ENCODE data around the gene RSPH3. TPM values are rescaled to one million over a fixed set of nuclear protein-coding genes. Genes with fewer than 3 reads are reported as not detected.

The RSPH3 gene
- polyA plus RNA-seq, 1 of the 3 experiments (the other 2 are of a cell fraction) = 2.1 TPM

DNA sequence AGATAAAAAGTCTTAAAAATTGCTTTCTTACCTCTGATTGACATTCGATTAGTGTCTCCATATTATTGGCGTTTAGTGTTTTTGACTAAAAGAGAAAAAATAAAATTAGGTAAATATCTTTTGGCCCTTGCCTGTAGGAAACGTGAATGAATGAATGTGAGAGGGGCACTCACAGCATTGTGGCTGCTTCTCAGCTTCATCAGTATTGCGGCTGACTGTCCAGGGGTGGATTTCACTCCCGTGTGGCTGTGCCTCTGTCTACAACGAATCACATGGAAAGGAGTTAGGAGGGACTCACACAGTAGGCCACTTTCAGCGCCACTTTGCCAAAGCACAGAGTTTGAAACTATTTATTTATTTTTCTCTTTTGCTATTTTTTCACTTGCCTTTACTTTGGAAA is 43.9 kb upstream of the RSPH3 start:
- POLR2A ChIA-PET = no interaction called here
- Histone ChIP-seq H3K4me2 (no peak overlapping the region), H4K20me1 (ENCODE audit: insufficient read depth) (no peaks in the 10 kb centered on the region), H3K4me1 (ENCODE audit: control insufficient read depth in 1 of 2, insufficient read depth in 2 of 2, low read depth in 1 of 2, low read length in 1 of 2) (peaks cover 0 to 2% of the 10 kb centered on the region in 2 experiments; a peak in 1 of 4 replicates), H3K9ac (no peak overlapping the region), H3K9me3 (no peaks in the 10 kb centered on the region), H3K27me3 (ENCODE audit: insufficient read depth) (peaks cover 53% of the 10 kb centered on the region), H3K4me3 (ENCODE audit: low read depth in 2 of 2, low read length in 1 of 2) (no peak overlapping the region), H3K27ac (ENCODE audit: low read depth in 2 of 2, low read length in 1 of 2) (no peak overlapping the region), H3K36me3 (replicated peaks in 1 of 2; ENCODE audit: control insufficient read depth in 1 of 2, insufficient read depth in 2 of 2, low read length in 1 of 2) (no peaks in the 10 kb centered on the region), H3F3A (replicated peaks; ENCODE audit: insufficient read depth) (no peaks in the 10 kb centered on the region), H3K79me2 (ENCODE audit: insufficient read depth) (no peaks in the 10 kb centered on the region), H3K9me2 (no peaks in the 10 kb centered on the region), H2AFZ (ENCODE audit: low read depth) (no peak overlapping the region)
- DNase-seq = no peak
- WGBS (ENCODE audit: low lambda C conversion rate) = 35% methylated on average over 7 of the region's 7 CpGs
- TF ChIP-seq ELF1 (IDR thresholded peaks at IDR 0.05) = no peak
- no peak for TF ChIP-seq CTCF (IDR thresholded peaks at IDR 0.05)
- TF ChIP-seq, protein P1, sequence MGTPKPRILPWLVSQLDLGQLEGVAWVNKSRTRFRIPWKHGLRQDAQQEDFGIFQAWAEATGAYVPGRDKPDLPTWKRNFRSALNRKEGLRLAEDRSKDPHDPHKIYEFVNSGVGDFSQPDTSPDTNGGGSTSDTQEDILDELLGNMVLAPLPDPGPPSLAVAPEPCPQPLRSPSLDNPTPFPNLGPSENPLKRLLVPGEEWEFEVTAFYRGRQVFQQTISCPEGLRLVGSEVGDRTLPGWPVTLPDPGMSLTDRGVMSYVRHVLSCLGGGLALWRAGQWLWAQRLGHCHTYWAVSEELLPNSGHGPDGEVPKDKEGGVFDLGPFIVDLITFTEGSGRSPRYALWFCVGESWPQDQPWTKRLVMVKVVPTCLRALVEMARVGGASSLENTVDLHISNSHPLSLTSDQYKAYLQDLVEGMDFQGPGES (IDR thresholded peaks at IDR 0.05; ENCODE audit: low read depth, low read length) = no peak
- no peak for TF ChIP-seq FOSL2 (IDR thresholded peaks at IDR 0.05; ENCODE audit: borderline replicate concordance, low read depth)
- TF ChIP-seq EP300 (IDR thresholded peaks at IDR 0.05; ENCODE audit: borderline replicate concordance in 1 of 2, low read depth in 1 of 2, low read length in 1 of 2) = no peak
- no peak for TF ChIP-seq NFIC (IDR thresholded peaks at IDR 0.05; ENCODE audit: borderline replicate concordance)
- CTCF ChIA-PET = interaction anchor here (0.8 to 10.7 kb wide), 9 partner anchors 8 to 91 kb away, joined by 3 to 152 read pairs (median 4); no protein-coding TSS in a partner anchor

DNA sequence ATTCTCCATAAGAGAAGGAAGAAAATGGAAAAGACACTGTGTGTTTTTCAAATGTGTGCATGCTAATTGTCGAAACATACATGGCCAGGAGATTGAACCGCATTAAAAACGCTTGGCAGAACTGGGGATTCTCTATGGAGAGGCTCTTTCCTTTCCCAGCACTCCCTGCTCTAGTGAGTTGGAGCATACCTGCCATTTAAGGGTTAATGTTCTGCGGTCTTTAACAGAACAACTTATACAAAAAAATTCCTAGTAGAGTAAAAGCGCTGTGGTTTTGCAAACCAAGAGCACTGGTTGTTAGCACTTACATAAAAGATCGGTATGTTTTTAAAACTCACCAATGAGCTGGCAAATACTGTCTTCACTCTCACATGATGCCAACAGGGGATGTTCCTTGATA is 43.2 kb upstream of the RSPH3 start:
- no peak overlapping the region for H3K27ac ChIP-seq (ENCODE audit: low read depth in 2 of 2, low read length in 1 of 2)
- ChIA-PET CTCF (interaction anchor here (0.6 to 10.7 kb wide), 30 partner anchors 9 to 612 kb away, joined by 3 to 152 read pairs (median 4); no protein-coding TSS in a partner anchor), POLR2A (no interaction called here)
- H3K36me3 ChIP-seq (replicated peaks in 1 of 2; ENCODE audit: control insufficient read depth in 1 of 2, insufficient read depth in 2 of 2, low read length in 1 of 2) = no peaks in the 10 kb centered on the region
- H3K4me1 ChIP-seq (ENCODE audit: control insufficient read depth in 1 of 2, insufficient read depth in 2 of 2, low read depth in 1 of 2, low read length in 1 of 2) = peaks cover 0 to 2% of the 10 kb centered on the region in 2 experiments; a peak in 1 of 4 replicates
- H3K9me3 ChIP-seq = no peaks in the 10 kb centered on the region
- no peaks in the 10 kb centered on the region for H3F3A ChIP-seq (replicated peaks; ENCODE audit: insufficient read depth)
- H3K4me2 ChIP-seq = no peak overlapping the region
- H3K9ac ChIP-seq = no peak overlapping the region
- no peaks in the 10 kb centered on the region for H3K79me2 ChIP-seq (ENCODE audit: insufficient read depth)
- H3K27me3 ChIP-seq (ENCODE audit: insufficient read depth) = peaks cover 46% of the 10 kb centered on the region
- no peaks in the 10 kb centered on the region for H4K20me1 ChIP-seq (ENCODE audit: insufficient read depth)
- no peak overlapping the region for H3K4me3 ChIP-seq (ENCODE audit: low read depth in 2 of 2, low read length in 1 of 2)
- WGBS (ENCODE audit: low lambda C conversion rate) = 54% methylated on average over 6 of the region's 6 CpGs
- no peak for TF ChIP-seq MEF2A (IDR thresholded peaks at IDR 0.05; ENCODE audit: borderline replicate concordance, low read depth)
- no peak for TF ChIP-seq FOXJ3 (CRISPR knock-in tag; IDR thresholded peaks at IDR 0.05)
- no peak for TF ChIP-seq RXRA (IDR thresholded peaks at IDR 0.05; ENCODE audit: borderline replicate concordance, low read depth)
- no peak for TF ChIP-seq NRF1 (IDR thresholded peaks at IDR 0.05; ENCODE audit: low read depth, low read length)
- TF ChIP-seq POLR2AphosphoS5 (IDR thresholded peaks at IDR 0.05; ENCODE audit: low read depth, low read length) = no peak
- no peak for TF ChIP-seq FOXM1 (IDR thresholded peaks at IDR 0.05; ENCODE audit: low read depth)
- TF ChIP-seq FOSL2 (IDR thresholded peaks at IDR 0.05; ENCODE audit: borderline replicate concordance, low read depth) = no peak
- no peak for TF ChIP-seq CHD2 (IDR thresholded peaks at IDR 0.05; ENCODE audit: low read length, partially characterized antibody)
- TF ChIP-seq NFIC (IDR thresholded peaks at IDR 0.05; ENCODE audit: borderline replicate concordance) = no peak
- no peak for TF ChIP-seq RFX5 (IDR thresholded peaks at IDR 0.05; ENCODE audit: low read length)
- DNase-seq = no peak
- no peak overlapping the region for H2AFZ ChIP-seq (ENCODE audit: low read depth)
- no peaks in the 10 kb centered on the region for H3K9me2 ChIP-seq

All from SK-N-SH (cell line).